ENCODE results near the gene PLCH1. TPM values are rescaled to one million over a fixed set of nuclear protein-coding genes. Genes with fewer than 3 reads are reported as not detected.

The PLCH1 gene
- total RNA-seq, 6 donors from 2014 or later, result 7.7 to 26.3 (median 13.6) TPM

GRCh38 chr3:155683344-155683720 lies 61.5 kb downstream of the PLCH1 start:
- ATAC-seq (ENCODE audit: low FRiP score in 2 of 2), result no peak

GRCh38 chr3:155682426-155683343 lies 62.2 kb downstream of the PLCH1 start:
- ATAC-seq (ENCODE audit: low FRiP score in 2 of 2), result no peak
- Histone ChIP-seq H3K36me3 (no peaks in the 10 kb centered on the region), H3K27ac (no peak overlapping the region), H3K9me3 (no peaks in the 10 kb centered on the region), H3K4me1 (no peaks in the 10 kb centered on the region), H3K27me3 (no peaks in the 10 kb centered on the region), H3K4me3 (no peak overlapping the region)
- WGBS, 2 donors, result 74 to 86% methylated on average over 3 of the region's 3 CpGs
- DNase-seq, result no peak
- TF ChIP-seq EP300 (IDR thresholded peaks at IDR 0.05) (no peak), POLR2A (IDR thresholded peaks at IDR 0.05) (no peak), POLR2AphosphoS5 (IDR thresholded peaks at IDR 0.05) (no peak), CTCF (IDR thresholded peaks at IDR 0.05) (no peak)

More at GRCh38 chr3:155683344-155683720, 61.5 kb downstream of the PLCH1 start:
- 67 to 72% methylated on average over 2 of the region's 2 CpGs for WGBS, 2 donors
- H3K27me3 ChIP-seq, result no peaks in the 10 kb centered on the region
- TF ChIP-seq POLR2AphosphoS5 (IDR thresholded peaks at IDR 0.05) (no peak), POLR2A (IDR thresholded peaks at IDR 0.05) (no peak), CTCF (IDR thresholded peaks at IDR 0.05) (no peak), EP300 (IDR thresholded peaks at IDR 0.05) (no peak)
- no peaks in the 10 kb centered on the region for H3K4me1 ChIP-seq
- H3K27ac ChIP-seq, result no peak overlapping the region
- no peaks in the 10 kb centered on the region for H3K9me3 ChIP-seq
- DNase-seq, result no peak
- H3K4me3 ChIP-seq, result no peak overlapping the region
- H3K36me3 ChIP-seq, result no peaks in the 10 kb centered on the region

GRCh38 chr3:155676252-155676981 lies 68.5 kb downstream of the PLCH1 start:
- Histone ChIP-seq H3K36me3 (no peaks in the 10 kb centered on the region), H3K4me3 (peak overlapping the region in 3 of 4 donors; percentile 28 to 45 (median 34)), H3K9me3 (no peaks in the 10 kb centered on the region), H3K27ac (peak overlapping the region in 2 of 4 donors; percentile 38 to 42), H3K4me1 (peaks cover 0 to 5% (median 2%) of the 10 kb centered on the region in 4 donors), H3K27me3 (no peaks in the 10 kb centered on the region)
- peak in 1 of 2 donors; percentile 48 for DNase-seq
- no peak for TF ChIP-seq POLR2AphosphoS5 (IDR thresholded peaks at IDR 0.05)
- no peak for TF ChIP-seq CTCF (IDR thresholded peaks at IDR 0.05)
- TF ChIP-seq EP300 (IDR thresholded peaks at IDR 0.05), result no peak
- TF ChIP-seq POLR2A (IDR thresholded peaks at IDR 0.05), result no peak
- 43 to 45% methylated on average over 14 of the region's 14 CpGs for WGBS, 2 donors
- peak; percentile 70 to 76 for ATAC-seq (ENCODE audit: low FRiP score in 2 of 2)

- no peak for DNase-seq
- no peak for ATAC-seq (ENCODE audit: low FRiP score in 2 of 2)
- H3K27me3 ChIP-seq, result no peaks in the 10 kb centered on the region
- no peak overlapping the region for H3K27ac ChIP-seq
- peak overlapping the region in 1 of 4 donors; percentile 18 for H3K4me3 ChIP-seq
- no peaks in the 10 kb centered on the region for H3K36me3 ChIP-seq
- H3K9me3 ChIP-seq, result no peaks in the 10 kb centered on the region
- 84 to 94% methylated on average over 1 of the region's 1 CpG for WGBS, 2 donors
- TF ChIP-seq EP300 (IDR thresholded peaks at IDR 0.05) (no peak), CTCF (IDR thresholded peaks at IDR 0.05) (no peak), POLR2A (IDR thresholded peaks at IDR 0.05) (no peak), POLR2AphosphoS5 (IDR thresholded peaks at IDR 0.05) (no peak)
- H3K4me1 ChIP-seq, result peaks cover 0 to 5% (median 2%) of the 10 kb centered on the region in 4 donors
Measured at GRCh38 chr3:155675094-155675493, 69.8 kb downstream of the PLCH1 start.
